ENCODE data around the gene SEMA6D. TPM values are rescaled to one million over a fixed set of nuclear protein-coding genes. Genes with fewer than 3 reads are reported as not detected.
"Not testable (repeated sequence)": the region's sequence is repeated elsewhere in the genome, so short reads cannot be mapped to it uniquely, and the experiment has no call there.

SEMA6D gene
- total and polyA plus RNA-seq, 2 donors, result 2.5 to 35.6 TPM

DNA sequence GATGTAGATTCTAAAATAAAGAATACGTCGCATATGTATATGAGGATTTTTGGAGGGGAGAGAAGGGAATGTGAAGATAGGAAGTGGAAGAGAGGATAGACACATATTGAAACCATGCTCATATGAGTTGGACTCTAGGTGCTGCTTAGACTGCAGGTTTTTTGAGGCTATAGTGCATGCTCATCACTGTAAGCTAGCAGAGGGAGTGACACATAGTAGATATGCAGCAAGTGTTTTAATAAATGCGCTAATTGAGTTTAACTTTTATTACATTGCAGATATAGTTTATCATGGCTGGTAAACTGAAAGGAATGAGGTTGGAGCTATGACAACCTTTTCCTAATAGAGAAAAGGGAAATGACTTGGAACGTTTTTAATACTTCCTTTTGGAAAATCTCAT, 7.7 kb downstream of the SEMA6D start:
- DNase-seq (ENCODE audit: extremely low spot score), result no peak
- H3K36me3 ChIP-seq (ENCODE audit: insufficient read depth), result no peaks in the 10 kb centered on the region
- no peak overlapping the region for H3K4me3 ChIP-seq (ENCODE audit: low read depth, low read length)
- no peak overlapping the region for H3K27ac ChIP-seq (ENCODE audit: low read depth)
- no peaks in the 10 kb centered on the region for H3K4me1 ChIP-seq (ENCODE audit: insufficient read depth)
- WGBS, result 87% methylated on average over 4 of the region's 4 CpGs

DNA sequence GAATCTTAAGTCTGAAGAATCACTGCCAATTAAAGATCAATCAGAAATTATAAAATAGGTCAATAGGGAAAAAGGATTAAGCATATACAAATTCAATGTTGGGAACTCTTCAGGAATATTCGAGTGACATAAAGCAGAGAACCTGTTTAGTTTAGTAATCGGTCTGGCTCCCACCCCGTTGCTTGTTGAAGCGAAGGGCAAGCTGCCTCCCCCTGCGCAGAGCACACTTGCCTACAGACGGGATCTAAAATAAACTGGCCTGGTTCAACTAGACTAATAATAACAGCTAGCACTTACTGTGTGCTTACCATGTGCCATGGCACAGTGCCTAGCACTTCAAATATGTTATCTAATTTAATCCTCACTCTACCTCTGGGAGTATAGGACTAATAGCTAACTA, 8.6 kb downstream of the SEMA6D start:
- no peak for DNase-seq (ENCODE audit: extremely low spot score)
- H3K27ac ChIP-seq (ENCODE audit: low read depth), result no peak overlapping the region
- no peak overlapping the region for H3K4me3 ChIP-seq (ENCODE audit: low read depth, low read length)
- 47% methylated on average over 6 of the region's 6 CpGs for WGBS
- no peaks in the 10 kb centered on the region for H3K36me3 ChIP-seq (ENCODE audit: insufficient read depth)
- H3K4me1 ChIP-seq (ENCODE audit: insufficient read depth), result no peaks in the 10 kb centered on the region

GRCh38 chr15:47726399-47726823, 9.1 kb downstream of the SEMA6D start:
- Histone ChIP-seq H3K4me3 (ENCODE audit: low read depth, low read length) (no peak overlapping the region), H3K27ac (ENCODE audit: low read depth) (no peak overlapping the region), H3K4me1 (ENCODE audit: insufficient read depth) (no peaks in the 10 kb centered on the region), H3K36me3 (ENCODE audit: insufficient read depth) (no peaks in the 10 kb centered on the region)
- no peak for DNase-seq (ENCODE audit: extremely low spot score)
- WGBS, result 38% methylated on average over 1 of the region's 1 CpG

GRCh38 chr15:47727137-47727536, 9.8 kb downstream of the SEMA6D start:
- no peak for DNase-seq (ENCODE audit: extremely low spot score)
- 90% methylated on average over 4 of the region's 4 CpGs for whole genome bisulfite sequencing
- no peak overlapping the region for H3K27ac ChIP-seq (ENCODE audit: low read depth)
- H3K4me1 ChIP-seq (ENCODE audit: insufficient read depth), result no peaks in the 10 kb centered on the region
- no peaks in the 10 kb centered on the region for H3K36me3 ChIP-seq (ENCODE audit: insufficient read depth)
- H3K4me3 ChIP-seq (ENCODE audit: low read depth, low read length), result no peak overlapping the region

- WGBS, result 84% methylated on average over 5 of the region's 5 CpGs
- no peak overlapping the region for H3K27ac ChIP-seq (ENCODE audit: low read depth)
- H3K36me3 ChIP-seq (ENCODE audit: insufficient read depth), result no peaks in the 10 kb centered on the region
- H3K4me1 ChIP-seq (ENCODE audit: insufficient read depth), result no peaks in the 10 kb centered on the region
- H3K4me3 ChIP-seq (ENCODE audit: low read depth, low read length), result no peak overlapping the region
- no peak for DNase-seq (ENCODE audit: extremely low spot score)
Measured at GRCh38 chr15:47727676-47728075, 10.4 kb downstream of the SEMA6D start.

DNA sequence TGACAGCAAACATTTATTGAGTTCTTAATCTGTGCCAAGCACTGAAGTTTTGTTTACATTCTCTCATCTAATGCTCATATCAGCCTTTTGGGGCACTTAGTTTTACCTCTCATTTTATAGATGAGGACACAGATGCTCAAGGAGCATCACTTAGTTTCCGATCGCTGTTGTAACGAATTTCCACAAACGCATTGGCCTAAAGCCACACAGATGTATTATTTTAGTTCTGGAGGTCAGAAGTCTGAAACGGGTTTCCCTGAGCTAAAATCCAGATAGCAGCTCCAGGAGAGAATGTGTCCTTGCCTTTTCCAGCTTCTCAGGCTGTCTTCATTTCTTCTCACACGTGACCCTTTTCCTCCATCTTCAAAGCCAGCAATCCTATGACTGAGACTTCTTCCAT, 11.1 kb downstream of the SEMA6D start:
- Histone ChIP-seq H3K4me1 (ENCODE audit: insufficient read depth) (no peaks in the 10 kb centered on the region), H3K27ac (ENCODE audit: low read depth) (no peak overlapping the region), H3K4me3 (ENCODE audit: low read depth, low read length) (no peak overlapping the region), H3K36me3 (ENCODE audit: insufficient read depth) (no peaks in the 10 kb centered on the region)
- WGBS, result 83% methylated on average over 6 of the region's 6 CpGs
- DNase-seq (ENCODE audit: extremely low spot score), result no peak

DNA sequence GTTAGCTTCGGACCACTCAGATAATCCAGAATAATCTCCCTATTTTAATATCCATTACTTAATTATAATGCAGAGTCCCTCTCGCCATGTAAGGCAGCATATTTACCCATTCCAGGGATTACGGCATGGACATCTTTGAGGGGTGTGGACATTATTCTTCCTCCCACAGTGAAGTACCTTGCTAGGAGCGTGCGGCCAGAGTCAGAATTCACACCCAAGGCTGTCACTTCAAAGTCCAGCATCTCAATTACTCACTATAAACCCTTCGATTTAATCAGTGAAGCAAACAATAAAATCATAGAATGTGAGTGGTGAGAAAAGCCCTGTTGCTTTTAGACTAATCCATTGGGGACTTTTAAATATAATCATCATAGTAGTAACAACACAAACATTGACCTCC, 11.6 kb downstream of the SEMA6D start:
- no peak for DNase-seq (ENCODE audit: extremely low spot score)
- WGBS, result 96% methylated on average over 6 of the region's 6 CpGs
- no peak overlapping the region for H3K27ac ChIP-seq (ENCODE audit: low read depth)
- no peak overlapping the region for H3K4me3 ChIP-seq (ENCODE audit: low read depth, low read length)
- H3K36me3 ChIP-seq (ENCODE audit: insufficient read depth), result no peaks in the 10 kb centered on the region
- H3K4me1 ChIP-seq (ENCODE audit: insufficient read depth), result no peaks in the 10 kb centered on the region

DNA sequence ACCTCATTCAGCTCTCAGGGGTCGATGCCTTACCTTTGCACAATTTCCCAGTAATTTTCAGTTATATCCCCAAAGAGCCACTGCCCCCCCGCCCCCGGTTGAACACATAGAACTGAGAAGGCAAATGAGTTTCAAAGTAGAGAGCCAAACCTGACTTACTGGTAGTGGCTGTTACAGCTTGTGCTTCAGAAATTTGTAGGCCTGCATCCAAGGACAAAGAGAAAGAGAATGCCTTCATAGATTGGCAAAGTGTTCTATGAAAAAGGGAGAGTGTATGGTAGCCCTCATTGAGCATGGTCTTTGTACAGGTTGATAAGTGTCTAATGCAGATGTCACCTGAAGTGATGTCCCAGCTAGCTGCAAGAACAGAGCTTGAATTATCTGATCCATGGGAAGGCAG, 13.9 kb downstream of the SEMA6D start:
- H3K4me1 ChIP-seq (ENCODE audit: insufficient read depth), result no peaks in the 10 kb centered on the region
- WGBS, result 95% methylated on average over 3 of the region's 3 CpGs

DNA sequence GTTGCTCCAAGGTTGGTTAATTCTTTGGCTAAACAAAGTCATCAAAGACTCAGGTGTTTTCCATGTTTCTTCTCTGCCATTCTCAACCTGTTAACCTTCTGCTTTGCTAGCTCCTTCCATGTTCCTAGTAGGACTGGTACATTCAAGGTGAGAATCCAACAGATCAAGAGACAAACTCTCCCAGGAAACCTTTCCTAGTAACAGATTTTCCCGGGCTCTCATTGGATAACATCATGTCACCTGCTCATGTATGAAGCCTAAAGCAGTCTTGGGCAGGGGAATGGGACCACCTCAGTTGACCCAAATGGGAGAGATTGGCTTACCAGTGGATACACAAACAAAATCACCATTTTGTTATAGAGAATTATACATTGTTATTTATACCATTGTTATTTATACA, 14.9 kb downstream of the SEMA6D start:
- H3K27ac ChIP-seq (ENCODE audit: low read depth), result no peak overlapping the region
- no peak for DNase-seq (ENCODE audit: extremely low spot score)
- H3K36me3 ChIP-seq (ENCODE audit: insufficient read depth), result no peaks in the 10 kb centered on the region
- H3K4me1 ChIP-seq (ENCODE audit: insufficient read depth), result no peaks in the 10 kb centered on the region
- H3K4me3 ChIP-seq (ENCODE audit: low read depth, low read length), result no peak overlapping the region
- 97% methylated on average over 1 of the region's 1 CpG for WGBS

More for the DNA sequence above, 13.9 kb downstream of the SEMA6D start:
- no peak overlapping the region for H3K27ac ChIP-seq (ENCODE audit: low read depth)
- DNase-seq (ENCODE audit: extremely low spot score), result no peak
- H3K36me3 ChIP-seq (ENCODE audit: insufficient read depth), result no peaks in the 10 kb centered on the region
- no peak overlapping the region for H3K4me3 ChIP-seq (ENCODE audit: low read depth, low read length)

GRCh38 chr15:47733085-47733484, 15.8 kb downstream of the SEMA6D start:
- 91% methylated on average over 2 of the region's 2 CpGs for WGBS
- H3K4me3 ChIP-seq (ENCODE audit: low read depth, low read length), result no peak overlapping the region
- no peak overlapping the region for H3K27ac ChIP-seq (ENCODE audit: low read depth)
- no peak for DNase-seq (ENCODE audit: extremely low spot score)
- no peaks in the 10 kb centered on the region for H3K4me1 ChIP-seq (ENCODE audit: insufficient read depth)
- H3K36me3 ChIP-seq (ENCODE audit: insufficient read depth), result no peaks in the 10 kb centered on the region

GRCh38 chr15:47736143-47736786, 19.0 kb downstream of the SEMA6D start:
- H3K4me1 ChIP-seq (ENCODE audit: insufficient read depth), result no peaks in the 10 kb centered on the region
- DNase-seq (ENCODE audit: extremely low spot score), result no peak
- 34% methylated on average over 3 of the region's 3 CpGs for WGBS
- H3K27ac ChIP-seq (ENCODE audit: low read depth), result no peak overlapping the region
- no peaks in the 10 kb centered on the region for H3K36me3 ChIP-seq (ENCODE audit: insufficient read depth)
- H3K4me3 ChIP-seq (ENCODE audit: low read depth, low read length), result no peak overlapping the region

DNA sequence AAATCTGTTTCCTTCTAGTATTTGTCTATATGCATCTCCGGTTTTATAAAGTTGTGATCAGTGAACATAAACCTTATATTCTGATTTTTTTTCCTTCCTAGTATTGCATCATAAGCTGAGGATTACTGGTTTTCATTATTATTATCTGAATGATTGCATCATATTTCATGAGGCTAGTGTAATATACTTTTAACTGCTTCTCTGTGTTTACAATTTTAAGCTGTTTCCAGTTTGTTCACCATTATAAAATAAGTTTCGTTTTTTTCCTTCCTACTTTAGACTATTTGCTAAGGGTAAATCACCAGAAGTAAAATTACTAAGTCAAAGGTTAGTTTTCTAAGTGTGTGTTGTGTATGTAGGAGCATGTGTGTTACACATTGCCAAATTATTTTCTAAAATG, 20.2 kb downstream of the SEMA6D start:
- DNase-seq (ENCODE audit: extremely low spot score), result no peak
- H3K36me3 ChIP-seq (ENCODE audit: insufficient read depth), result no peaks in the 10 kb centered on the region
- no peaks in the 10 kb centered on the region for H3K4me1 ChIP-seq (ENCODE audit: insufficient read depth)
- H3K27ac ChIP-seq (ENCODE audit: low read depth), result no peak overlapping the region
- H3K4me3 ChIP-seq (ENCODE audit: low read depth, low read length), result no peak overlapping the region
- WGBS, result 59% methylated on average over 2 of the region's 2 CpGs

DNA sequence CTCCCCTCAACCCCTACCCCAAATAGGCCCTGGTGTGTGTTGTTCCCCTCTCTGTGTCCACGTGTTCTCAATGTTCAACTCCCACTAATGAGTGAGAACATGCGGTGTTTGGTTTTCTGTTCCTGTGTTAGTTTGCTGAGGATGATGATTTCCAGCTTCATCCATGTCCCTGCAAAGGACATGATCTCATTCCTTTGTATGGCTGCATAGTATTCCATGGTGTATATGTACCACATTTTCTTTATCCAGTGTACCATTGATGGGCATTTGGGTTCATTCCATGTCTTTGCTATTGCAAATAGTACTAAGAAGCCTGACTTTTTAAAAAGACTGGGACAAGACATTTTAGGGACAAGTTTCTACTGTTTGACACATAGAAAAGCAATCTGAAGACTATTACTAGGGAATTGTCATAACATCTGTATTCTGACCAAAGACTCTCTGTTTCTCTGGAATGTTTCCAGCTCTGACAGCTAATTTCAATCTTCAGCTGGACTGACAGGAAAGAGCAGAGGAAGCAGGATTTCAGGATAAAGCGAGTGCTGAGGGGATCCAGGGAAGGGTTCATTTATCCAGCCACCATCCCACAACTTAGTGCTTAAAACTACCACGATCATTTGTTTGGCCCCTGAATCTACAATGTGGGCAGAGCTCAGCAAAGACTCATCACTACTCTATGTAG, 21.0 kb downstream of the SEMA6D start:
- H3K4me3 ChIP-seq (ENCODE audit: low read depth, low read length); DNase-seq (ENCODE audit: extremely low spot score); H3K27ac ChIP-seq (ENCODE audit: low read depth); H3K36me3 ChIP-seq (ENCODE audit: insufficient read depth); H3K4me1 ChIP-seq (ENCODE audit: insufficient read depth): not testable (repeated sequence)
- 89% methylated on average over 4 of the region's 4 CpGs for WGBS

DNA sequence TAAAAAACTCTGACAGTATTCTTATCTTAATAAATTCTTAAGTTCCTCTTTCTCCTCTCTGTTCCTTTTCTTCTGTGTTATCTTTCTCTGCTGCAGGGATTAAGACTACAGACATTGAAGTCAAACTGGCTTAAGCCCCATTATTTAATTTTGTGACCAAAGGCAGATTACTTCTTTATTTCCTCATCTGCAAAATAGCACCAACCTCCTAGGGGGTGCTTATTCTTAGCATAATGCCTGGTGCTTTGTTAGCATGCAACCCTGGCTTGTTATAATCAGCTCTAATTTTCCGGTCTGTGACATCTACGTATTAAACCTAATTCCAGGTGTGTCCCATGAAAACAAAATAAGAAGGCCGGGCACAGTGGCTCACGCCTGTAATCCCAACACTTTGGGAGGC, 23.8 kb downstream of the SEMA6D start:
- no peak overlapping the region for H3K27ac ChIP-seq (ENCODE audit: low read depth)
- 95% methylated on average over 4 of the region's 4 CpGs for whole genome bisulfite sequencing
- DNase-seq (ENCODE audit: extremely low spot score), result no peak
- H3K4me3 ChIP-seq (ENCODE audit: low read depth, low read length), result no peak overlapping the region
- H3K36me3 ChIP-seq (ENCODE audit: insufficient read depth), result no peaks in the 10 kb centered on the region
- no peaks in the 10 kb centered on the region for H3K4me1 ChIP-seq (ENCODE audit: insufficient read depth)

Data from urinary bladder (tissue), 4 donors.